HepG2 (cell line): ENCODE measurements around the gene ASTN2. TPM values are rescaled to one million over a fixed set of nuclear protein-coding genes. Genes with fewer than 3 reads are reported as not detected.
A peak's percentile ranks its signal among the peaks of the same experiment; 100 is the strongest.

Source experiments
- ATAC-seq: fragments of 200-7000 bp; cut with Tn5 transposase; 3 replicates; pipeline ENCODE4 v1.9.1; 2020; ENCODE audit warnings: mild to moderate bottlenecking, moderate library complexity
- Bru-seq: library from RNA; stranded (reverse); fragments of 400-500 nt; gene quantifications from one replicate; lab custom pipeline; 2021; lab: Mats Ljungman, UMichigan
- BruChase-seq, 2 experiments: library from RNA; stranded (reverse); fragments of 400-500 nt; gene quantifications; one replicate each; lab custom pipeline; 2021; lab: Mats Ljungman, UMichigan
- BruUV-seq: library from RNA; stranded (reverse); fragments of 400-500 nt; replicated peaks from 2 replicates; lab custom pipeline; 2021; lab: Mats Ljungman, UMichigan
- CTCF ChIA-PET: fragments of 300-600 bp; formaldehyde crosslinking; extraction: SDS; loops from one replicate; lab custom pipeline; 2021; ENCODE audit warnings: low total read pairs, inconsistent platforms, low intra/inter-chr PET ratio; lab: Yijun Ruan, JAX
- POLR2A ChIA-PET: fragments of 350-600 bp; sonication (Branson Sonifier 250); formaldehyde crosslinking; loops from one replicate; lab custom pipeline; 2020; ENCODE audit warnings: antibody characterized with exemption, inconsistent platforms; lab: Yijun Ruan, JAX
- DNase-seq: peaks from one replicate; pipeline ENCODE4 v3.0.0-alpha.2; 2015; ENCODE audit warnings: low spot score
- FAIRE-seq: peaks from 3 replicates; lab custom pipeline; 2011; peaks lifted over from hg19 to GRCh38; lab: Jason Lieb, UNC
- H2AFZ ChIP-seq: one replicate; pipeline ENCODE4 v1.6.1; 2011; ENCODE audit warnings: low read length, inconsistent platforms
- H3K27ac ChIP-seq: fragments of 300-600 bp; 3 replicates; pipeline ENCODE4 v1.8.0; 2011; ENCODE audit warnings: mixed run types, mild to moderate bottlenecking, mixed read lengths, low read length, inconsistent platforms; ENCODE audit not compliant: insufficient read depth; ENCODE audit errors: extremely low read length
- H3K27me3 ChIP-seq, 2 experiments: fragments of 200-600 bp in 1 of 2; 2 replicates in 1 of 2; 3 replicates in 1 of 2; pipeline versions ENCODE4 v1.6.0 to v1.8.0; 2011; ENCODE audit warnings: low read length in 2 of 2, mild to moderate bottlenecking in 2 of 2, moderate library complexity in 2 of 2, inconsistent platforms in 1 of 2; ENCODE audit not compliant: insufficient read depth in 2 of 2, control insufficient read depth in 1 of 2
- H3K36me3 ChIP-seq, 2 experiments: fragments of 200-600 bp in 1 of 2; replicated peaks in 1 of 2; 2 replicates in 1 of 2; 3 replicates in 1 of 2; pipeline versions ENCODE4 v1.5.1 to v1.8.0; 2011; ENCODE audit warnings: low read length in 2 of 2, inconsistent platforms in 1 of 2; ENCODE audit not compliant: insufficient read depth in 2 of 2, control insufficient read depth in 1 of 2
- H3K4me1 ChIP-seq: 2 replicates; pipeline ENCODE4 v1.5.1; 2012; ENCODE audit warnings: low read length, inconsistent platforms; ENCODE audit not compliant: insufficient read depth
- H3K4me2 ChIP-seq: 2 replicates; pipeline ENCODE4 v1.6.0; 2011; ENCODE audit warnings: low read depth, low read length, inconsistent platforms
- H3K4me3 ChIP-seq, 3 experiments: fragments of 200-600 bp in 1 of 3; sonication (generic), shearing (Covaris generic) in 1 of 3; replicated peaks in 1 of 3; 2 replicates each; pipeline ENCODE4 v1.5.1; 2011 to 2016; ENCODE audit warnings: low read length in 3 of 3, inconsistent platforms in 2 of 3, low read depth in 2 of 3, mild to moderate bottlenecking in 2 of 3, control low read depth in 1 of 3, mixed read lengths in 1 of 3; ENCODE audit not compliant: insufficient read depth in 1 of 3
- H3K79me2 ChIP-seq: one replicate; pipeline ENCODE4 v1.6.1; 2011; ENCODE audit warnings: low read length, inconsistent platforms; ENCODE audit not compliant: insufficient read depth
- H3K9ac ChIP-seq: 2 replicates; pipeline ENCODE4 v1.6.0; 2011; ENCODE audit warnings: mild to moderate bottlenecking, low read depth, low read length, inconsistent platforms; ENCODE audit not compliant: insufficient read depth
- H3K9me3 ChIP-seq: 2 replicates; pipeline ENCODE4 v1.5.1; 2012; ENCODE audit warnings: mild to moderate bottlenecking, low read length
- H4K20me1 ChIP-seq: 2 replicates; pipeline ENCODE4 v1.6.0; 2011; ENCODE audit warnings: inconsistent platforms, mild to moderate bottlenecking, low read length, moderate library complexity; ENCODE audit not compliant: insufficient read depth
- AKAP8 ChIP-seq: sonication (generic); formaldehyde crosslinking; IDR thresholded peaks from 2 replicates; pipeline ENCODE4 v1.5.1; 2020; ENCODE audit warnings: mild to moderate bottlenecking, missing genetic modification reagents
- ATF2 ChIP-seq: sonication (generic); formaldehyde crosslinking; IDR thresholded peaks from 2 replicates; pipeline ENCODE4 v1.4.0; 2020; ENCODE audit warnings: missing genetic modification reagents
- ATF7 ChIP-seq, 2 experiments: fragments of 450-650 bp in 1 of 2; sonication (generic) in 1 of 2; formaldehyde crosslinking in 1 of 2; IDR thresholded peaks; 2 replicates each; pipeline versions ENCODE4 v1.4.0 to v1.6.1; 2016 to 2020; ENCODE audit warnings: antibody characterized with exemption in 1 of 2, mild to moderate bottlenecking in 1 of 2, missing genetic modification reagents in 1 of 2
- CBX1 ChIP-seq: IDR thresholded peaks from one replicate; pipeline ENCODE4 v1.6.1; 2016; ENCODE audit warnings: antibody characterized with exemption, low read depth
- CREBL2 ChIP-seq: sonication (generic); formaldehyde crosslinking; IDR thresholded peaks from 2 replicates; pipeline ENCODE4 v1.8.1; 2023; ENCODE audit warnings: missing genetic modification reagents, mild to moderate bottlenecking, borderline replicate concordance
- FOXP4 ChIP-seq: sonication (generic); formaldehyde crosslinking; IDR thresholded peaks from 2 replicates; pipeline ENCODE4 v1.4.0; 2020; ENCODE audit warnings: missing genetic modification reagents
- GMEB1 ChIP-seq: sonication (generic); formaldehyde crosslinking; IDR thresholded peaks from 2 replicates; pipeline ENCODE4 v1.5.1; 2020; ENCODE audit warnings: missing genetic modification reagents, mild to moderate bottlenecking, borderline replicate concordance
- RBM22 ChIP-seq: fragments of 200-400 bp; formaldehyde crosslinking; optimal IDR thresholded peaks from 2 replicates; pipeline ENCODE3; 2017; ENCODE audit warnings: mild to moderate bottlenecking, low read length, moderate library complexity
- TBL1XR1 ChIP-seq: fragments of 150-350 bp; IDR thresholded peaks from 2 replicates; pipeline ENCODE4 v1.6.1; 2014; ENCODE audit warnings: borderline replicate concordance, low read length; ENCODE audit not compliant: partially characterized antibody
- ZNF292 ChIP-seq: sonication (generic); formaldehyde crosslinking; IDR thresholded peaks from 2 replicates; pipeline ENCODE4 v1.8.1; 2022; ENCODE audit warnings: mild to moderate bottlenecking, low read depth, missing genetic modification reagents, borderline replicate concordance
- ZNF44 ChIP-seq: sonication (generic); formaldehyde crosslinking; IDR thresholded peaks from 2 replicates; pipeline ENCODE4 v1.5.1; 2020; ENCODE audit warnings: mild to moderate bottlenecking, missing genetic modification reagents
- ZNF543 ChIP-seq: sonication (generic); formaldehyde crosslinking; IDR thresholded peaks from 2 replicates; pipeline ENCODE4 v1.4.0; 2020; ENCODE audit warnings: mild to moderate bottlenecking, missing genetic modification reagents
- WGBS: methylation state at CpG from one replicate; pipeline ENCODE4 v1.1.6; 2017; ENCODE audit warnings: low lambda C conversion rate; 5-methylcytosine and 5-hydroxymethylcytosine counted together
- in situ Hi-C: cut with HindIII; loops from 2 replicates; pipeline ENCODE4 v1.10.0; 2017; ENCODE audit warnings: low pct_unique_long_range_greater_than_20kb; ENCODE audit not compliant: extremely low pct_ligation_motif_present
- intact Hi-C: fragments of 100-400 bp; cut with micrococcal nuclease; formaldehyde crosslinking; loops from one replicate; pipeline ENCODE4 v1.10.0; 2022; ENCODE audit not compliant: unreplicated experiment
- long read RNA-seq, 2 experiments: library from RNA in 1 of 2; library from polyadenylated mRNA in 1 of 2; stranded (forward) in 1 of 2; unstranded in 1 of 2; transcript quantifications; one replicate each; pipeline ENCODE4 v2.0.0, GENCODE V29; 2019 to 2022
- polyA minus RNA-seq, 3 experiments: library from RNA; depleted of rRNA, polyadenylated mRNA; stranded (reverse); fragments of >200 nt; gene quantifications; 2 replicates each; pipeline ENCODE4 v1.2.3, GENCODE V29; 2011; ENCODE audit warnings: low replicate concordance in 1 of 3
- polyA plus RNA-seq, 8 experiments: library from polyadenylated mRNA; depleted of rRNA in 3 of 8; stranded (reverse) in 7 of 8; unstranded in 1 of 8; fragments of >200 nt; fragmentation: Illumina TruSeq in 4 of 8; extraction: Trizol in 4 of 8; gene quantifications; 2 replicates each; pipeline versions ENCODE4 v1.2.1 to v1.2.3, GENCODE V29; 2011 to 2016; ENCODE audit warnings: low read depth in 4 of 8, missing spikeins in 1 of 8, mixed read lengths in 1 of 8; ENCODE audit not compliant: insufficient read depth in 1 of 8
- total RNA-seq, 5 experiments: library from RNA; depleted of rRNA; stranded (reverse); fragments of >200 nt; fragmentation: Illumina TruSeq; extraction: Trizol; gene quantifications; 2 replicates each; pipeline ENCODE4 v1.2.3, GENCODE V29; 2016; ENCODE audit warnings: low read depth in 1 of 5

Gene ASTN2
- 13.5 TPM in 2 replicates for total RNA-seq (2016; rRNA removed; fragmentation: Illumina TruSeq; extraction: Trizol)
- 3.3 and 6.2 TPM in 2 replicates for total RNA-seq (2016; cell fraction: cytosol; rRNA removed; fragmentation: Illumina TruSeq; extraction: Trizol; ENCODE audit: low read depth)
- 12.7 and 14.5 TPM in 2 replicates for total RNA-seq (2016; cell fraction: insoluble cytoplasmic fraction; rRNA removed; fragmentation: Illumina TruSeq; extraction: Trizol)
- total RNA-seq (2016; cell fraction: membrane; rRNA removed; fragmentation: Illumina TruSeq; extraction: Trizol), result 8.3 and 11.1 TPM in 2 replicates
- 18.0 and 18.2 TPM in 2 replicates for total RNA-seq (2016; cell fraction: nucleus; rRNA removed; fragmentation: Illumina TruSeq; extraction: Trizol)
- polyA plus RNA-seq (2011; rRNA removed), result 5.2 TPM in 2 replicates
- polyA plus RNA-seq (2011; cell fraction: cytosol; rRNA removed), result 4.9 and 5.5 TPM in 2 replicates
- polyA plus RNA-seq (2011; cell fraction: nucleus; rRNA removed), result 5.3 and 5.9 TPM in 2 replicates
- 3.2 and 3.9 TPM in 2 replicates for polyA plus RNA-seq (2012)
- polyA plus RNA-seq (2016; cell fraction: cytosol; fragmentation: Illumina TruSeq; extraction: Trizol; ENCODE audit: low read depth), result 2.7 and 5.4 TPM in 2 replicates
- 11.5 and 11.8 TPM in 2 replicates for polyA plus RNA-seq (2016; cell fraction: insoluble cytoplasmic fraction; fragmentation: Illumina TruSeq; extraction: Trizol; ENCODE audit: low read depth)
- polyA plus RNA-seq (2016; cell fraction: membrane; fragmentation: Illumina TruSeq; extraction: Trizol; ENCODE audit: low read depth), result 5.5 and 8.3 TPM in 2 replicates
- polyA plus RNA-seq (2016; cell fraction: nucleus; fragmentation: Illumina TruSeq; extraction: Trizol; ENCODE audit: insufficient read depth, low read depth), result 6.9 and 9.1 TPM in 2 replicates
- 9.0 and 18.9 TPM in 2 replicates for polyA minus RNA-seq (2011; rRNA and poly(A)+ RNA removed; ENCODE audit: low replicate concordance)
- polyA minus RNA-seq (2011; cell fraction: cytosol; rRNA and poly(A)+ RNA removed), result 2.4 and 2.6 TPM in 2 replicates
- polyA minus RNA-seq (2011; cell fraction: nucleus; rRNA and poly(A)+ RNA removed), result 23.3 and 26.1 TPM in 2 replicates
- Bru-seq, nascent RNA, result percentile 37 among the genes with signal in this experiment
- percentile 34 among the genes with signal in this experiment for BruChase-seq, experiment 1, labeled RNA remaining after a 6-hour chase
- BruChase-seq, experiment 2, labeled RNA remaining after a 2-hour chase, result percentile 37 among the genes with signal in this experiment
- long read RNA-seq, experiment 1, partial matches to known transcripts, result 7 of 9 reads
- long read RNA-seq, experiment 1, other reads (novel, unspliced or antisense), result 2 of 9 reads
- long read RNA-seq, experiment 2, partial matches to known transcripts, result 8 of 12 reads
- long read RNA-seq, experiment 2, other reads (novel, unspliced or antisense), result 4 of 12 reads

- in situ Hi-C loops (loop anchor here (25.0 kb wide), 1 partner anchor 678 kb away; no protein-coding TSS in a partner anchor), intact Hi-C loops (loop anchor here (5.0 kb wide), 1 partner anchor 678 kb away; no protein-coding TSS in a partner anchor)
Observed at GRCh38 chr9:117414906-117415331, at the start of gene ASTN2. ASTN2 (minus strand) TSS chr9:117415057; CDS start chr9:117414938, 119 bp downstream.

More at GRCh38 chr9:117414906-117415331, at the start of gene ASTN2:
- Histone ChIP-seq H3K79me2 (no peaks in the 10 kb centered on the region), H3K36me3 (no peaks in the 10 kb centered on the region), H3K4me3 (peak within 1 kb of the TSS in 1 of 3 experiments; percentile 40; a peak in 1 of 6 replicates), H3K27ac (no peak within 1 kb of the TSS), H3K27me3 (peaks cover 4 to 36% of the 10 kb centered on the region in 2 experiments; a peak in 4 of 5 replicates), H3K4me2 (peak within 1 kb of the TSS; percentile 47; the same call in 1 of the 2 replicates), H3K9ac (no peak within 1 kb of the TSS), H3K4me1 (no peaks in the 10 kb centered on the region), H3K9me3 (no peaks in the 10 kb centered on the region), H4K20me1 (no peaks in the 10 kb centered on the region), H2AFZ (no peak within 1 kb of the TSS)
- ChIA-PET CTCF (no interaction called here), POLR2A (no interaction called here)
- no peak for DNase-seq
- no peak for TF ChIP-seq TBL1XR1
- TF ChIP-seq CBX1, result no peak
- TF ChIP-seq AKAP8 (CRISPR knock-in tag), result no peak
- TF ChIP-seq ZNF44, result no peak
- TF ChIP-seq CREBL2 (CRISPR knock-in tag), result no peak
- TF ChIP-seq RBM22, result no peak
- TF ChIP-seq ATF2, result no peak
- no peak for TF ChIP-seq ATF7 (IDR thresholded peaks at IDR 0.05)
- no peak for TF ChIP-seq ATF7 (CRISPR knock-in tag; IDR thresholded peaks at IDR 0.05)
- TF ChIP-seq ZNF543 (CRISPR knock-in tag), result no peak
- no peak for TF ChIP-seq ZNF292 (CRISPR knock-in tag)
- no peak for TF ChIP-seq FOXP4 (CRISPR knock-in tag)
- no peak for TF ChIP-seq GMEB1 (CRISPR knock-in tag)
- no peak for FAIRE-seq
- 47% methylated on average over 8 of the region's 48 CpGs for WGBS
- no peak for ATAC-seq
- no TSS peak for BruUV-seq
